PC-9 (cell line): ENCODE data around the gene CDC37. TPM values are rescaled to one million over a fixed set of nuclear protein-coding genes. Genes with fewer than 3 reads are reported as not detected.
A peak's percentile ranks its signal among the peaks of the same experiment; 100 is the strongest.

Source experiments
- BruUV-seq: library from RNA; stranded (reverse); fragments of 400-500 nt; replicated peaks from 2 replicates; lab custom pipeline; 2021; lab: Mats Ljungman, UMichigan
- CTCF ChIA-PET: fragments of 300-600 bp; sonication (Branson Sonifier 250); formaldehyde crosslinking; loops from one replicate; lab custom pipeline; 2022; ENCODE audit warnings: antibody characterized with exemption; lab: Charles Lee
- POLR2A ChIA-PET: fragments of 300-600 bp; sonication (Branson Sonifier 250); formaldehyde crosslinking; loops from one replicate; lab custom pipeline; 2022; ENCODE audit warnings: antibody characterized with exemption; ENCODE audit not compliant: unreplicated experiment; lab: Charles Lee
- DNase-seq, 2 experiments: peaks; one replicate each; pipeline versions ENCODE4 v3.0.0 to v3.0.0-alpha.2; 2015 to 2022; ENCODE audit warnings: mixed read lengths in 1 of 2
- H2AFZ ChIP-seq: fragments of 200-600 bp; sonication (generic); 2 replicates; pipeline ENCODE4 v1.8.1; 2017; ENCODE audit warnings: antibody characterized with exemption
- H3F3A ChIP-seq: fragments of 200-600 bp; sonication (generic); 2 replicates; pipeline ENCODE4 v1.8.1; 2017; ENCODE audit warnings: antibody characterized with exemption, mild to moderate bottlenecking, low read depth; ENCODE audit not compliant: insufficient read depth
- H3K27ac ChIP-seq: fragments of 200-600 bp; sonication (generic); 2 replicates; pipeline ENCODE4 v1.6.1; 2016; ENCODE audit warnings: mixed run types
- H3K27me3 ChIP-seq: fragments of 200-600 bp; sonication (generic); 2 replicates; pipeline ENCODE4 v1.6.1; 2016; ENCODE audit warnings: low read depth, mixed run types; ENCODE audit not compliant: insufficient read depth
- H3K36me3 ChIP-seq: fragments of 200-600 bp; sonication (generic); 2 replicates; pipeline ENCODE4 v1.6.1; 2016; ENCODE audit warnings: low read depth, mixed run types
- H3K4me1 ChIP-seq: fragments of 200-600 bp; sonication (generic); replicated peaks from 2 replicates; pipeline ENCODE4 v1.6.1; 2016; ENCODE audit warnings: mixed run types; ENCODE audit not compliant: insufficient read depth
- H3K4me2 ChIP-seq: fragments of 200-600 bp; sonication (generic); 2 replicates; pipeline ENCODE4 v1.6.1; 2017; ENCODE audit warnings: mixed run types
- H3K4me3 ChIP-seq: fragments of 200-600 bp; sonication (generic); 2 replicates; pipeline ENCODE4 v1.6.1; 2016; ENCODE audit warnings: mixed run types
- H3K79me2 ChIP-seq: fragments of 200-600 bp; sonication (generic); 2 replicates; pipeline ENCODE4 v1.6.1; 2017; ENCODE audit warnings: low read depth, mixed run types
- H3K9me2 ChIP-seq: fragments of 200-600 bp; sonication (generic); 2 replicates; pipeline ENCODE4 v1.8.1; 2017; ENCODE audit warnings: mild to moderate bottlenecking; ENCODE audit not compliant: insufficient read depth
- H3K9me3 ChIP-seq: fragments of 200-600 bp; sonication (generic); 2 replicates; pipeline ENCODE4 v1.8.1; 2016; ENCODE audit warnings: low read depth; ENCODE audit not compliant: insufficient read depth
- H4K20me1 ChIP-seq: fragments of 200-600 bp; sonication (generic); 2 replicates; pipeline ENCODE4 v1.8.1; 2017; ENCODE audit not compliant: insufficient read depth
- EZH2 ChIP-seq: fragments of 200-600 bp; sonication (generic); IDR thresholded peaks from 2 replicates; pipeline ENCODE4 v1.8.0; 2017; ENCODE audit warnings: antibody characterized with exemption, low read depth
- intact Hi-C: fragments of 100-400 bp; cut with micrococcal nuclease; formaldehyde crosslinking; loops from one replicate; pipeline ENCODE4 v1.10.0; 2022; ENCODE audit not compliant: unreplicated experiment
- total RNA-seq: library from RNA; stranded (reverse); gene quantifications from 2 replicates; pipeline ENCODE4 v1.2.3, GENCODE V29; 2021
- TF ChIP-seq, protein P1 (sequence below): fragments of 200-600 bp; sonication (generic); conservative IDR thresholded peaks from 2 replicates; pipeline ENCODE4 v1.6.1; 2017; ENCODE audit warnings: mixed run types, antibody characterized with exemption, mild to moderate bottlenecking, moderate library complexity

Gene CDC37
- total RNA-seq, 1 experiment from 2014 or later: 191 TPM

DNA sequence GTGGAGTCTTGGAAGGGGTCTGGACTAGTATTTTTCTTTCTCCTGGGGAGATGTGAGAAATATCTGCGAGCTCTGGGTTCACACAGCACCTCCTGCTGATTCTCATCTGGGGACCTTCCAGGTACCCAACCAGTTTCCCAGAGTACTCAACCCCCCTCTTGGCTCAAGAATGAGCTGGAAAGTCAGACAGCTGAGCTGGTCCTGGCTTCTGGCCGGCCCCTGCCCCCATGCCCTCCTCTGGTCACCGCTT lies 14.8 kb upstream of the CDC37 start:
- H3K36me3 ChIP-seq: no peaks in the 10 kb centered on the region
- H3K4me3 ChIP-seq: no peak overlapping the region
- intact Hi-C loops: loop anchor here (5.0 kb wide), 2 partner anchors 279 to 299 kb away; partner anchors contain the start of gene DNM2
- TF ChIP-seq EZH2: no peak
- TF ChIP-seq, protein P1, sequence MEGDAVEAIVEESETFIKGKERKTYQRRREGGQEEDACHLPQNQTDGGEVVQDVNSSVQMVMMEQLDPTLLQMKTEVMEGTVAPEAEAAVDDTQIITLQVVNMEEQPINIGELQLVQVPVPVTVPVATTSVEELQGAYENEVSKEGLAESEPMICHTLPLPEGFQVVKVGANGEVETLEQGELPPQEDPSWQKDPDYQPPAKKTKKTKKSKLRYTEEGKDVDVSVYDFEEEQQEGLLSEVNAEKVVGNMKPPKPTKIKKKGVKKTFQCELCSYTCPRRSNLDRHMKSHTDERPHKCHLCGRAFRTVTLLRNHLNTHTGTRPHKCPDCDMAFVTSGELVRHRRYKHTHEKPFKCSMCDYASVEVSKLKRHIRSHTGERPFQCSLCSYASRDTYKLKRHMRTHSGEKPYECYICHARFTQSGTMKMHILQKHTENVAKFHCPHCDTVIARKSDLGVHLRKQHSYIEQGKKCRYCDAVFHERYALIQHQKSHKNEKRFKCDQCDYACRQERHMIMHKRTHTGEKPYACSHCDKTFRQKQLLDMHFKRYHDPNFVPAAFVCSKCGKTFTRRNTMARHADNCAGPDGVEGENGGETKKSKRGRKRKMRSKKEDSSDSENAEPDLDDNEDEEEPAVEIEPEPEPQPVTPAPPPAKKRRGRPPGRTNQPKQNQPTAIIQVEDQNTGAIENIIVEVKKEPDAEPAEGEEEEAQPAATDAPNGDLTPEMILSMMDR: no peak
- no peaks in the 10 kb centered on the region for H3K79me2 ChIP-seq
- H4K20me1 ChIP-seq: no peaks in the 10 kb centered on the region
- peaks cover 57% of the 10 kb centered on the region for H3K27me3 ChIP-seq
- ChIA-PET POLR2A (interaction anchor here (0.5 kb wide), 1 partner anchor 193 kb away, joined by 5 read pairs; no protein-coding TSS in a partner anchor), CTCF (interaction anchor here (0.6 to 1.1 kb wide), 3 partner anchors 10 to 61 kb away, joined by 4 to 9 read pairs (median 4); no protein-coding TSS in a partner anchor)
- H3F3A ChIP-seq: peaks cover 53% of the 10 kb centered on the region
- H3K4me2 ChIP-seq: peak overlapping the region; percentile 2; the same call in 1 of the 2 replicates
- no peak overlapping the region for H2AFZ ChIP-seq
- H3K27ac ChIP-seq: no peak overlapping the region
- H3K4me1 ChIP-seq: peaks cover 13% of the 10 kb centered on the region; the same call in 1 of the 2 replicates
- 0 out of 2 replicates have a peak, but pooled peaks cover 3% of the 10 kb centered on the region for H3K9me3 ChIP-seq
- DNase-seq: no peak
- H3K9me2 ChIP-seq: no peaks in the 10 kb centered on the region
- BruUV-seq: no TSS peak

DNA sequence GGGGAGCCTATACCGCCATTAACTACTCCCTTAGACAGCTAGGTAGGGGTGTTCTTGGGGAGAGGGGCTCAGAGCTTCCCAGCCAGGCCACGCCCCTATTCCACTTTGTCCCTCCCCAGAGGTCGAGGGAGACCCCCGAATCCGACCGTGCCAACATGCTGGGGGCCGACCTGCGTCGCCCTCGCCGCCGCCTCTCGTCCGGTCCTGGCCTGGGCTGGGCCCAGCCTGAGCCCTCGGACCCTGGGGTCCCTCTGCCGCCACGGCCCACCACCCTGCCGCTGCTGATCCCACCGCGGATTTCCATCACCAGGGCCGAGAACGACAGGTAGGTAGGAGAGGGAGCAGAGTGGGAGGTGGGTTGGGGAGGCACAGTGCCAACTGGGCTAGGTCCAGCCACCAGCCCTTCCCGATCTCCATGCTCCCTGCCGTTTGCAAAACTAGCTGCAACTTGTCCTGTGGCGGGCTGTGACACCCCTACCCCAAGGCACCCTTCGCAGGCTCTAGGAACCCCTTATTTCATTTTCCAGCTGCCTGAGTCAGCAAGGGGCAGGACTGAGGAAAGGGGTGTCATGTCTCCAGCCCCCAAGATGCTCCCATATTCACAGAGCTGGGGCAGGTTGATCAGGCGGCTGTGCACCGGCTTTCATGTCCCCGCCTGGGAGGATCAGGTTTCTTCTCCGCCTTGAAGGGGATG lies 14.3 kb upstream of the CDC37 start:
- H3K36me3 ChIP-seq: no peaks in the 10 kb centered on the region
- no peaks in the 10 kb centered on the region for H3K9me2 ChIP-seq
- no peak overlapping the region for H3K27ac ChIP-seq
- no TSS peak for BruUV-seq
- H3F3A ChIP-seq: peaks cover 51% of the 10 kb centered on the region
- H3K4me3 ChIP-seq: no peak overlapping the region
- 0 out of 2 replicates have a peak, but pooled peaks cover 3% of the 10 kb centered on the region for H3K9me3 ChIP-seq
- H4K20me1 ChIP-seq: no peaks in the 10 kb centered on the region
- 0 out of 2 replicates have a peak overlapping the region, but pooled peaks have one; percentile 2 for H3K4me2 ChIP-seq
- H3K27me3 ChIP-seq: peaks cover 55% of the 10 kb centered on the region
- H3K4me1 ChIP-seq: peaks cover 13% of the 10 kb centered on the region; the same call in 1 of the 2 replicates
- CTCF ChIA-PET: interaction anchor here (0.6 to 1.1 kb wide), 5 partner anchors 8 to 295 kb away, joined by 3 to 9 read pairs (median 4); no protein-coding TSS in a partner anchor
- no peak for DNase-seq
- no peaks in the 10 kb centered on the region for H3K79me2 ChIP-seq
- POLR2A ChIA-PET: interaction anchor here (0.5 kb wide), 1 partner anchor 193 kb away, joined by 5 read pairs; no protein-coding TSS in a partner anchor
- no peak for TF ChIP-seq EZH2
- TF ChIP-seq, protein P1: no peak
- intact Hi-C loops: loop anchor here (5.0 kb wide), 2 partner anchors 280 to 300 kb away; partner anchors contain the start of gene DNM2
- no peak overlapping the region for H2AFZ ChIP-seq

DNA sequence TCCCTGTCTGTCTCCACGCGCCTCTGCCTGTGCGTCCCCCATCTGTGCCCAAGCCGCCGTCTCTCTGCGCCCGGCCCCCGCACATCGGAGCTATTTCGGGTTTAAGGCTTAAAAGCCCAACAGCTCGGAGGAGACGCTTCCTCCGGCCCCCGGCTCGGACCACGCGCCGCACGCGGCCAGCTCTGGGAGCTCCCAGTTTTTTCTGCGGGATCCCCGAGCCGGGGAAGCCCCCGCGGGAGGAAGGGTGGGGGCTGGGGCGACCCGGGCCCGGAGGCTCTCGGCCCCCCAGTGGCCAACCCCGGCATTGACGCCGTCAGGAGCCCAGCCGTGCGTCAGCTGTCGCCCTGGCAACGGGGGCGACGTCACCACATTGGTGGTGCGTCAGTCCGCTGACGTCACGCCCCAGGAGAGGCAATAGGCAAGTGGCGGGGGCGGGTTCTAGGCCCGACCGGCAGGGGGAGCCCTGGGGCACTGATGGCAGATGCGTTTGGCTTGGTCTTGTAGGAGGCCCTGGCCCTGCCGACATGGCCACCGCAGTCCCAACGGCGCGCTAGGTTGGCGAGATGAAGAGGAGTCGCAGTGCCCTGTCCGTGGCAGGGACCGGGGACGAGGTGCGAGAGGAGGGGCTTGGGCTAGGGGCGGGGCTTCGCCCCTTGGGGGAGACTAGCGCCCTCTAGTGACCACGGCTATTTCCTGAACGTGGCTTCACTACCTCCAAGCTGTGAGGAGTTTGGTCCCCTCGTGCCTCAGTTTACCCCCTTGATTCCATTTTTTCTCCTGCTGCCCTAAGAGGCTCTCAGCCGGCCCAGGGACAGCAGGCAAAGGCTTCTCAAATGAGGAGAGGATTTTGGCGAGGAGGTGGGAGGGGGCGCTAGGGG lies 13.3 kb upstream of the CDC37 start:
- intact Hi-C loops: loop anchor here (5.0 kb wide), 2 partner anchors 281 to 301 kb away; partner anchors contain the start of gene DNM2
- POLR2A ChIA-PET: interaction anchor here (0.7 kb wide), 1 partner anchor 15 kb away, joined by 4 read pairs; no protein-coding TSS in a partner anchor
- peaks cover 45% of the 10 kb centered on the region for H3K27me3 ChIP-seq
- peak overlapping the region; percentile 66 for H3K4me3 ChIP-seq
- H3K27ac ChIP-seq: no peak overlapping the region
- no peaks in the 10 kb centered on the region for H3K9me2 ChIP-seq
- peak overlapping the region; percentile 88 for H3K4me2 ChIP-seq
- H3K36me3 ChIP-seq: no peaks in the 10 kb centered on the region
- H3K4me1 ChIP-seq: peaks cover 13% of the 10 kb centered on the region; the same call in 1 of the 2 replicates
- CTCF ChIA-PET: interaction anchor here (0.6 to 1.2 kb wide), 7 partner anchors 9 to 294 kb away, joined by 3 to 6 read pairs (median 4); partner anchors contain the start of genes CDC37, ICAM5 and QTRT1
- no peaks in the 10 kb centered on the region for H3K79me2 ChIP-seq
- no TSS peak for BruUV-seq
- 0 out of 2 replicates have a peak, but pooled peaks cover 3% of the 10 kb centered on the region for H3K9me3 ChIP-seq
- no peaks in the 10 kb centered on the region for H4K20me1 ChIP-seq
- peak; percentile 80 to 93 for DNase-seq
- TF ChIP-seq, protein P1: peak; percentile 97
- TF ChIP-seq EZH2: no peak
- H3F3A ChIP-seq: peaks cover 41% of the 10 kb centered on the region
- H2AFZ ChIP-seq: peak overlapping the region; percentile 90
